GM23248 (cell line): ENCODE data around the gene CDH1. TPM values are rescaled to one million over a fixed set of nuclear protein-coding genes. Genes with fewer than 3 reads are reported as not detected.

ENCODE experiments used
- DNase-seq: peaks from one replicate; pipeline ENCODE4 v3.0.0-alpha.2; 2015
- H2AFZ ChIP-seq: fragments of 200-600 bp; sonication (generic); 2 replicates; pipeline ENCODE4 v1.6.1; 2016; ENCODE audit warnings: antibody characterized with exemption
- H3F3A ChIP-seq: fragments of 200-600 bp; sonication (generic); 2 replicates; pipeline ENCODE4 v1.6.1; 2016; ENCODE audit warnings: mild to moderate bottlenecking, antibody characterized with exemption, mixed run types; ENCODE audit not compliant: insufficient read depth
- H3K27ac ChIP-seq: fragments of 200-600 bp; sonication (generic); 2 replicates; pipeline ENCODE4 v1.5.1; 2016; ENCODE audit warnings: mild to moderate bottlenecking
- H3K27me3 ChIP-seq: fragments of 200-600 bp; sonication (generic); replicated peaks from 2 replicates; pipeline ENCODE4 v1.6.1; 2016; ENCODE audit warnings: mild to moderate bottlenecking; ENCODE audit not compliant: insufficient read depth
- H3K36me3 ChIP-seq: fragments of 200-600 bp; sonication (generic); 2 replicates; pipeline ENCODE4 v1.6.1; 2016; ENCODE audit warnings: low read depth, mild to moderate bottlenecking
- H3K4me1 ChIP-seq: fragments of 200-600 bp; sonication (generic); 2 replicates; pipeline ENCODE4 v1.6.1; 2016; ENCODE audit warnings: mild to moderate bottlenecking; ENCODE audit not compliant: insufficient read depth
- H3K4me2 ChIP-seq: fragments of 200-600 bp; sonication (generic); one replicate; pipeline ENCODE4 v1.6.1; 2016; ENCODE audit warnings: mild to moderate bottlenecking; ENCODE audit not compliant: unreplicated experiment
- H3K4me3 ChIP-seq: fragments of 200-600 bp; sonication (generic); 2 replicates; pipeline ENCODE4 v1.5.1; 2016; ENCODE audit warnings: mild to moderate bottlenecking
- H3K79me2 ChIP-seq: fragments of 200-600 bp; sonication (generic); 2 replicates; pipeline ENCODE4 v1.6.1; 2016; ENCODE audit warnings: mild to moderate bottlenecking; ENCODE audit not compliant: insufficient read depth
- H3K9ac ChIP-seq: fragments of 200-600 bp; sonication (generic); 2 replicates; pipeline ENCODE4 v1.6.1; 2016; ENCODE audit warnings: mild to moderate bottlenecking
- H3K9me2 ChIP-seq: fragments of 200-600 bp; sonication (generic); 2 replicates; pipeline ENCODE4 v1.6.1; 2016; ENCODE audit warnings: mixed run types, mild to moderate bottlenecking, moderate library complexity; ENCODE audit not compliant: insufficient read depth
- H3K9me3 ChIP-seq: fragments of 200-600 bp; sonication (generic); one replicate; pipeline ENCODE4 v1.6.1; 2017; ENCODE audit warnings: low read depth
- H4K20me1 ChIP-seq: fragments of 200-600 bp; sonication (generic); 2 replicates; pipeline ENCODE4 v1.6.0; 2016; ENCODE audit not compliant: insufficient read depth
- EZH2 ChIP-seq: fragments of 200-600 bp; sonication (generic); IDR thresholded peaks from 2 replicates; pipeline ENCODE4 v1.6.1; 2018; ENCODE audit warnings: antibody characterized with exemption, mild to moderate bottlenecking; ENCODE audit not compliant: insufficient read depth, poor library complexity, severe bottlenecking
- EZH2phosphoT487 ChIP-seq: fragments of 200-600 bp; sonication (generic); IDR thresholded peaks from 2 replicates; pipeline ENCODE4 v1.6.1; 2018; ENCODE audit warnings: antibody characterized with exemption, moderate library complexity, mild to moderate bottlenecking, low read depth; ENCODE audit not compliant: insufficient read depth
- WGBS, 2 experiments: methylation state at CpG; one replicate each; pipeline ENCODE4 v1.1.6; 2015 to 2017; ENCODE audit warnings: low lambda C conversion rate in 2 of 2, low coverage in 1 of 2; ENCODE audit errors: missing lambda C conversion rate in 2 of 2; 5-methylcytosine and 5-hydroxymethylcytosine counted together
- in situ Hi-C: fragments of 300-500 bp; cut with MboI; formaldehyde crosslinking; loops from 2 replicates; pipeline ENCODE4 v1.15.0; 2020
- polyA plus RNA-seq: library from polyadenylated mRNA; unstranded; fragments of >200 nt; fragmentation: Nextera tagmentation; extraction: Ambion mirVana; gene quantifications from 2 replicates; pipeline ENCODE4 v1.2.1, GENCODE V29; 2016
- total RNA-seq: library from RNA; depleted of rRNA; stranded (reverse); fragments of >200 nt; shearing (Covaris generic); gene quantifications from 2 replicates; pipeline ENCODE4 v1.2.3, GENCODE V29; 2014

CDH1 gene
- total and polyA plus RNA-seq, 2 experiments from 2014 or later, result 0.04 TPM; not detected in 1

DNA sequence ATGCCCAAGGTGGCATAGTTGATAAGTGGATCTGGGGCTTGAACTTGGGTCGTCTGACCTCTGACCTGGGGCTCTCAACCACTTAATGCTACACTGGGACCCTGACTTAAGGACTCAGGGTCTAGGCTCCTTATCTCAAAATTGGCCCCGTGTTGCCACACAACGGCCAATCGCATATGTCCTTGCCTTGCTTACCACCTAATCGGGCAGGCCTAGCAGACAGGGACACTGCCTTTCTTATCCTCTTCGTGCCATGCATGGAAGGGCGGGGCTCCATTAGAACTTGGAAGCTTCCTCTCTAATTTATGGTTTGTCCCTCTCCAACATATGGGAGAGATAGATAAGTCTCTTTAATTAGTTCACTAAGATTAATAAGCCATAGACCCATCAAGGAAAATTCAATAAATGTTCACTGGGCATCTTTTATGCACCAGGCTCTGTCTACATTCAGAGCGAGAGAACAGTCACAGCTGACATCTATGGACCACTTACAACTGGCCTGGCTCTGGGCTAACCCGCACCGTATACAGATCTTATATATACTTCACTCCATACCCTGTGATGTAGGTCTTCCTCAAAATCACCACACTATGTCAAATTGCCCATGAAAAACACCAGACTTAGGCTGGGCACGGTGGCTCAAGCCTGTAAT is 35.1 kb downstream of the CDH1 start:
- H3K27ac ChIP-seq, result no peak overlapping the region
- TF ChIP-seq EZH2 (no peak), EZH2phosphoT487 (no peak)
- DNase-seq, result no peak
- no peaks in the 10 kb centered on the region for H3K9me3 ChIP-seq
- no peak overlapping the region for H3K4me2 ChIP-seq
- H2AFZ ChIP-seq, result no peak overlapping the region
- H4K20me1 ChIP-seq, result no peaks in the 10 kb centered on the region
- H3K36me3 ChIP-seq, result no peaks in the 10 kb centered on the region
- H3F3A ChIP-seq, result no peaks in the 10 kb centered on the region
- in situ Hi-C loops, result no loop called here
- no peaks in the 10 kb centered on the region for H3K9me2 ChIP-seq
- 60 to 63% methylated on average over 11 of the region's 11 CpGs for WGBS, 2 experiments
- peaks cover 34% of the 10 kb centered on the region for H3K27me3 ChIP-seq
- H3K79me2 ChIP-seq, result no peaks in the 10 kb centered on the region
- H3K4me3 ChIP-seq, result no peak overlapping the region
- H3K4me1 ChIP-seq, result no peaks in the 10 kb centered on the region
- no peak overlapping the region for H3K9ac ChIP-seq

DNA sequence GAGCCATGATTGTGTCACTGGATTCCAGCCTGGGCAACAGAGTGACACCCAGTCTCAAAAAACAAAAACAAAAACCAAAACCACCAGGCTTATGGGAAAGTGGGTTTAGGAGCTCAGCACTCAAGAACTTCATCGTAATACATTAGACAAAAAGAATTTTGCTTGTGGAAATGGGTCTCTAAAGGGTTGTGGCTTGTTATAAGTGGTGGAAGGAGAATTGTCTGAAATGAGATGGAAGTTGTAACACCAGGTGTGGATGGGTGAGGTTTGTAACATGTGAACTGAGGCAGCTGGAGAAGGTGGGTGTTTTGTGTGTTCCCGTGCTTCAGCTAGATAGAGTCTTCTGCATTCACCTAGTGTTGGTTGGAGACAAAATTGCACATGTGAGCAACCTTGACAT is 35.8 kb downstream of the CDH1 start:
- Histone ChIP-seq H3K27ac (no peak overlapping the region), H3F3A (no peaks in the 10 kb centered on the region), H3K79me2 (no peaks in the 10 kb centered on the region), H3K9me2 (no peaks in the 10 kb centered on the region), H4K20me1 (no peaks in the 10 kb centered on the region), H3K9me3 (no peaks in the 10 kb centered on the region), H3K4me3 (no peak overlapping the region), H3K9ac (no peak overlapping the region), H3K4me2 (no peak overlapping the region), H3K27me3 (peaks cover 36% of the 10 kb centered on the region), H2AFZ (no peak overlapping the region), H3K4me1 (no peaks in the 10 kb centered on the region), H3K36me3 (no peaks in the 10 kb centered on the region)
- 56 to 62% methylated on average over 2 of the region's 2 CpGs for WGBS, 2 experiments
- DNase-seq, result no peak
- in situ Hi-C loops, result no loop called here
- TF ChIP-seq EZH2 (no peak), EZH2phosphoT487 (no peak)

DNA sequence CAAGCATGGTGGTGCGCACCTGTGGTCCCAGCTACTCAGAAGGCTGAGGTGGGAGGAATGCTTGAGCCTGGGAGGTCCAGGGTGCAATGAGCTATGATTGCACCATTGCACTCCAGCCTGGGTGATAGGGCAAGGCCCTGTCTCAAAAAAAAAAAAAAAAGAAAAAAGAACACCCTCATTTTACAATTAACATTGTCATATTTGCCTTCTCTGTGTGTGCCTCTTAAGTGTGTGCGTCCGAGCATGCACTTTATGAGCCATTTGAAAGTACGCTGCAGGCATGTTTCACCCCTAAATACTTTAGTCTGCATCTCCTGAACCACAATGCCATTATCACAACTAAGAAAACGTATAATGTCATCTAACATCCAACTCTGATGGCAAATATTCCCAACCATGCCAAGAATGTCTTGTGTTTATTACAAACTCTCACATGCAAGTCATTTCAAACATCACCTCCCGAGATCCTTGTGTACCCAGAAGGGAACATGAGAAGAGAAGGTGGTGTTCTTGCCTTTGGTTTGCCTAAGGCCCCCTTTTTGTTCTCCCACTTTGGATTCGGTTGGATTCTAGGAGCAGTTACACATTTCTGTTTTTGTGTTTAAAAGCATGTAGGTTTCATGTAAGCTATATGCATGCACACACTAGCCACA is 38.0 kb downstream of the CDH1 start:
- Histone ChIP-seq H3K27ac (no peak overlapping the region), H3K4me1 (no peaks in the 10 kb centered on the region), H3K4me3 (no peak overlapping the region), H3K27me3 (peaks cover 28% of the 10 kb centered on the region), H3K9me2 (no peaks in the 10 kb centered on the region), H3K9ac (no peak overlapping the region), H3K4me2 (no peak overlapping the region), H4K20me1 (no peaks in the 10 kb centered on the region), H3K9me3 (no peaks in the 10 kb centered on the region), H2AFZ (no peak overlapping the region), H3F3A (no peaks in the 10 kb centered on the region), H3K36me3 (no peaks in the 10 kb centered on the region), H3K79me2 (no peaks in the 10 kb centered on the region)
- DNase-seq, result no peak
- WGBS, 2 experiments, result 51 to 52% methylated on average over 7 of the region's 7 CpGs
- TF ChIP-seq EZH2, result no peak
- TF ChIP-seq EZH2phosphoT487, result no peak
- in situ Hi-C loops, result no loop called here

DNA sequence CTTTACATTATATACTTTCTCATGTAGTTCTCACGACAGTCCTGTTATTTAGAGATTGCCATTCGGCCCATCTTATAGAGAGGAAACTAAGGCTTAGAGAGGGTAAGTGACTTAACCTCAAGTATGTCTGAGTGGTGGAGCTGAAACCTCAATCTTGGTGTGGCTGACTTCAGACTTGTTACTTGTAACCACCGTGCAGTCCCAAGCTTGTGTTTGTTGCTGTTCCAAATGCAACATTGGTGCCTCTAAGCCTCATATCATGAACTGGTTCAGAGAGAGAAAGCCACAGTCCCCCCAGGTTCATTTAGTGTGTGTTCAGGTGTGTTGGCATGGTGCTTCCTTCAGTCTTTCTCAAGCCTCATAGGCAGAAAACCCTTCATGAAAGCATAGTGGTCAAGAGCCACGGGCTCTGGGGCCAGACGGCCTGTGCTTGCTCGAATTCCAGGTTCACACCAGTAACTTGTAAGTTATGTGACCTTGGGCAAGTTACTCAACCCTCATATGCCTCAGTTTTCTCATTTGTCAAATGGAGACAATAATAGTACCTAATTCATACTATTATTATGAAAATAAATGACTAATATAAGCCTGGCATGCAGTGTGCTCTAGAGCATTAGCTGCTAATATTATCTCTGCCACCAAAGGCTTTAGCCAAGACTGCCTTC is 39.9 kb downstream of the CDH1 start:
- Histone ChIP-seq H3K27ac (no peak overlapping the region), H3K9me2 (no peaks in the 10 kb centered on the region), H3F3A (no peaks in the 10 kb centered on the region), H4K20me1 (no peaks in the 10 kb centered on the region), H3K4me2 (no peak overlapping the region), H3K36me3 (no peaks in the 10 kb centered on the region), H3K79me2 (no peaks in the 10 kb centered on the region), H3K4me3 (no peak overlapping the region), H3K9ac (no peak overlapping the region), H3K4me1 (no peaks in the 10 kb centered on the region), H3K9me3 (no peaks in the 10 kb centered on the region), H3K27me3 (peaks cover 45% of the 10 kb centered on the region), H2AFZ (no peak overlapping the region)
- WGBS, 2 experiments, result 32 to 41% methylated on average over 6 of the region's 6 CpGs
- DNase-seq, result no peak
- in situ Hi-C loops, result no loop called here
- no peak for TF ChIP-seq EZH2phosphoT487
- no peak for TF ChIP-seq EZH2
